ENCODE data around the gene TMEM178B. TPM values are rescaled to one million over a fixed set of nuclear protein-coding genes. Genes with fewer than 3 reads are reported as not detected.

TMEM178B gene
- total and polyA plus RNA-seq, 2 of the 13 experiments (the other 11 are each of a cell fraction or from before 2014, with no cell fraction given) = 0.01 to 0.02 TPM

- WGBS (ENCODE audit: low lambda C conversion rate) = 34% methylated on average over 3 of the region's 5 CpGs
- intact Hi-C loops (cut with micrococcal nuclease; ENCODE audit: unreplicated experiment) (no loop called here), in situ Hi-C loops (cut with HindIII; ENCODE audit: extremely low pct_ligation_motif_present, low pct_unique_long_range_greater_than_20kb) (no loop called here)
- no peaks in the 10 kb centered on the region for H3K36me3 ChIP-seq (replicated peaks in 1 of 2; ENCODE audit: control insufficient read depth in 1 of 2, insufficient read depth in 2 of 2, low read length in 2 of 2)
- DNase-seq (ENCODE audit: low spot score) (no peak), ATAC-seq (no peak), FAIRE-seq (no peak)
- no peak overlapping the region for H3K27ac ChIP-seq (ENCODE audit: extremely low read length, insufficient read depth, low read length)
- CTCF ChIA-PET (ENCODE audit: low intra/inter-chr PET ratio, low total read pairs) = no interaction called here
- H3K4me2 ChIP-seq (ENCODE audit: low read depth, low read length) = no peak overlapping the region
- no peaks in the 10 kb centered on the region for H3K9me3 ChIP-seq (ENCODE audit: low read length)
- H3K27me3 ChIP-seq (ENCODE audit: control insufficient read depth in 1 of 2, insufficient read depth in 2 of 2, low read length in 2 of 2) = no peaks in the 10 kb centered on the region; a peak in 2 of 5 replicates
- no peak overlapping the region for H3K9ac ChIP-seq (ENCODE audit: insufficient read depth, low read depth, low read length)
- POLR2A ChIA-PET = no interaction called here
- BruUV-seq (replicated peaks) = no TSS peak
- H4K20me1 ChIP-seq (ENCODE audit: insufficient read depth, low read length) = no peaks in the 10 kb centered on the region
- no peak overlapping the region for H2AFZ ChIP-seq (ENCODE audit: low read length)
- no peaks in the 10 kb centered on the region for H3K4me1 ChIP-seq (ENCODE audit: insufficient read depth, low read length)
- H3K79me2 ChIP-seq (ENCODE audit: insufficient read depth, low read length) = no peaks in the 10 kb centered on the region
- H3K4me3 ChIP-seq (replicated peaks in 1 of 3; ENCODE audit: insufficient read depth in 1 of 3, low read depth in 2 of 3, low read length in 3 of 3) = no peak overlapping the region
- TF ChIP-seq ISL2 (CRISPR knock-in tag; IDR thresholded peaks at IDR 0.05) = no peak
- TF ChIP-seq ZNF317 (CRISPR knock-in tag; IDR thresholded peaks at IDR 0.05) = no peak
- no peak for TF ChIP-seq TFE3 (CRISPR knock-in tag; IDR thresholded peaks at IDR 0.05)
- TF ChIP-seq ZNF335 (CRISPR knock-in tag; IDR thresholded peaks at IDR 0.05) = no peak
- no peak for TF ChIP-seq ZNF432 (CRISPR knock-in tag; IDR thresholded peaks at IDR 0.05; ENCODE audit: borderline replicate concordance)
- TF ChIP-seq ZBTB49 (CRISPR knock-in tag; IDR thresholded peaks at IDR 0.05; ENCODE audit: borderline replicate concordance) = no peak
- TF ChIP-seq PHF5A (CRISPR knock-in tag; IDR thresholded peaks at IDR 0.05; ENCODE audit: low read depth, unreplicated experiment) = no peak
- TF ChIP-seq ZBTB42 (CRISPR knock-in tag; IDR thresholded peaks at IDR 0.05) = no peak
- no peak for TF ChIP-seq ZBTB2 (CRISPR knock-in tag; IDR thresholded peaks at IDR 0.05; ENCODE audit: low read depth)
- no peak for TF ChIP-seq AGO2 (optimal IDR thresholded peaks at IDR 0.05; ENCODE audit: low read depth, low read length)
- TF ChIP-seq MAFF (IDR thresholded peaks at IDR 0.05; ENCODE audit: low read depth, low read length) = no peak
- no peak for TF ChIP-seq CENPBD1 (CRISPR knock-in tag; IDR thresholded peaks at IDR 0.05; ENCODE audit: borderline replicate concordance, low read depth)
- no peak for TF ChIP-seq ZNF749 (CRISPR knock-in tag; IDR thresholded peaks at IDR 0.05; ENCODE audit: borderline replicate concordance)
- no peak for TF ChIP-seq PATZ1 (CRISPR knock-in tag; IDR thresholded peaks at IDR 0.05)
- TF ChIP-seq ZBTB14 (CRISPR knock-in tag; IDR thresholded peaks at IDR 0.05) = no peak
- TF ChIP-seq REL (CRISPR knock-in tag; conservative IDR thresholded peaks at IDR 0.05) = no peak
Observed at GRCh38 chr7:141370650-141371049, 296.8 kb downstream of the TMEM178B start.

Data from HepG2 (cell line).